ENCODE measurements around the gene FLNB. TPM values are rescaled to one million over a fixed set of nuclear protein-coding genes. Genes with fewer than 3 reads are reported as not detected.
A peak's percentile ranks its signal among the peaks of the same experiment; 100 is the strongest.

The FLNB gene
- total RNA-seq, 1 donor from 2014 or later: 676 TPM

- no peak for DNase-seq
Observed at GRCh38 chr3:58112185-58112535, 103.9 kb downstream of the FLNB start.

GRCh38 chr3:58115175-58115574 is 107.0 kb downstream of the FLNB start:
- no peak for DNase-seq

DNA sequence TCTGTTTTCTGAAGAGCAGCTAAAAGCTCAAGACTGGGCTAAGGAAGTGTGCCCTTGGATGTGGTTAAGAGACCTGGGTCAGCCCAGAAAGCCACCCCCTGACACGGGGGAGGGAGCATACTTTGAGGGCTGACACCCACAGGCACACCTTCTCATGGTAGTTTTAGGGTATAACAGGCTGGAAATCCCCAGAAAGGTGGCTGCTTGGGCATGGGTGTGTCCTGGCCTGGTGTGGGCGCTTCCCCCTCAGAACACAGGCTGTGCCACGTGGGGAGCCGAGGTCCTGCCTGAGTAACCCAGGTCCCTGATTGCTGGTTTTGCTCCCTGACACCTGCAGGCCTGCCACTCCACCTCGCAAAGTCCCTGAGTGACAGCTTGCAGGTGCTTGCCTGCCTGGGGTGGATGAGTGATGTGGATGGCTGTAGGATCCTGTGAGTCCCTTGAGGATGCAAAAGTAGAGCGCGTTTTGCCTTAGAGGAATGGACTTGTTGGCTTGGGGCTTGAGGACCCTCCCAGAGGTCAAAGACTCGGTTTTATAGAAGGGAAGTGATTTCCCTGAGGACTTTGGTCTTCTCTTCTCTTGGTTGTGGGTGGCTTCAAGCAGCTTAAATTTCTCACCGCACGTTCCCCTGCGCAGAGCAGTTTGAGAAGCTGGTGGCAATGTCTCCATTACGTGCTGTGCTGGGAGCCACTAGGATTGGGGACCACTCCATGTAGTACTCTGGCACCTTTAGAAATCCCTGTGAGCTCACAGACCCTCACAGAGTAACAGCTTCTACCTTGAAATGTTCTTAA is 108.1 kb downstream of the FLNB start:
- DNase-seq: no peak

- DNase-seq: peak; percentile 42
Observed at GRCh38 chr3:58116985-58117384, 108.8 kb downstream of the FLNB start.

- DNase-seq: peak; percentile 93
Observed at GRCh38 chr3:58117561-58118181, 109.4 kb downstream of the FLNB start.

DNA sequence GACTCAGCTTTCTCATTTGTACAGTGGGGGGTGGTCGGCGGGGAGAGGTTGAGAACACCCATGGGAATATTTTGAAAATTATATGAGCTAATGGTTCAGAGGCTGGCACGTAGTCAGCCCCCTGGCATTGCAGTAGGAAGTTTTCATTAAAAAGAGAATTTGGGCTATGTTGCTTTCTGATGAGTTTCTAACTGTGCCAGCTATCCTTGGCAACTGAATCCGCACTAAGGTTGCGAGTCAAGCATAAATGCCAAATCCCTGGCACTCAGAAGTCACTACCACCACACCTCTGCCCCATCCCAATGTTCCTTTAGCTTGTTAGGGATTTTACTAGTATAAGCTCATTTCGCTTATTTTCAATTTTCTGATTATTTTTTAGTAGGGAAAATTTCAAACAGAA is 111.0 kb downstream of the FLNB start:
- DNase-seq: no peak

DNA sequence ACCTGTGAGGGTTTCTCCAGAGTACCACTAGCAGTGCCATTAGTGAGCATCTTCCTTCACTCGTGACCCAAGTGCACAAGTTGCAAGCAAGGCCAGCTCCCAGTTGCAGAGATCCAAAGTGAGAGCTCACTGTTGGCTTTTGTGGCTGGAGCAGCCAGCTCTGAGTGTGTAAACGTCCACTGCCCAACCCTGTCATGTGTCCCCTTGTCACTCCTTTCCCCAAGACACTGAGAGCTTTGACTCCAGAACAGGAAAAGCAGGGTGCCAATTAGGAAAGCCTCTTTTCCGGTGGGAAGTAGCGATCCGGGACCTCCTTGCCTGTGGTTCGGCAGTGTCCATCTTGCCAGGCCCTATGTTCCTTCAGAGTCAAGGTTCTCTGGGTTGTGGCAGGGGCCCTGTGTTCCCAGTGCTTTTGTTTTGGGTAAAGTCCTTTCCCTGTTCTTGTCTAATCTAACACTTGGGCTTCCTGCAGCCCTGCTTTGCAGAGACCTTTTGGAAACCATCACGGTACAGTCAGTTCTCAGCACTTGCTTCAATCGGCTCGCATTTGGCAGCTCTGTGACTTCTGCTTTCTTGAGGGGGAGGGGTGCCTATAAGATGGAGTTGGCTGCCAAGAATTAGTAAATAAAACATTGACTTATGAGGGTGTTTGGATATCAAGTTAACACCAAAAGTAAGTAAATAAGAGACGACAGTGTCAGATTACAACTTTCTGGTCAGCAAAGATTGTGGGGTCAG is 112.0 kb downstream of the FLNB start:
- peak; percentile 39 for DNase-seq

- no peak for DNase-seq
Observed at GRCh38 chr3:58121183-58121582, 113.0 kb downstream of the FLNB start.

GRCh38 chr3:58122936-58123700 is 114.9 kb downstream of the FLNB start:
- DNase-seq: no peak

- DNase-seq: no peak
Observed at GRCh38 chr3:58124387-58124786, 116.2 kb downstream of the FLNB start.

- DNase-seq: no peak
Observed at GRCh38 chr3:58129041-58129770, 121.0 kb downstream of the FLNB start.

- no peak for DNase-seq
Observed at GRCh38 chr3:58130591-58130990, 122.4 kb downstream of the FLNB start.

- DNase-seq: no peak
Observed at GRCh38 chr3:58131101-58131825, 123.0 kb downstream of the FLNB start.

DNA sequence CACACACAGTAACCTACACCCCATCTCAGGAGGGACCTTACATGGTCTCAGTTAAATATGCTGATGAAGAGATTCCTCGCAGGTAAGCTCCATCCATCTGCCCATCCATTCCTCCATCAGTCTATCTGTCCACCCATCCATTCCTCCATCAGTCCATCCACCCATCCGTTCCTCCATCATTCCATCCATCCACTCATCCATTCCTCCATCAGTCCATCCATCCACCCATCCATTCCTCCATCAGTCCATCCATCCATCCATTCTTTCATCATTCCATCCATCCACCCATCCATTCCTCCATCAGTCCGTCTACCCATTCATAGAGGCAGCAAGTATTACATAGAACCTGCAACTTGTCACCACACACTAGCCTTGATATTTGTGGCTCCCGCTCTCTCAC is 124.6 kb downstream of the FLNB start:
- no peak for DNase-seq

- no peak for DNase-seq
Observed at GRCh38 chr3:58134468-58134867, 126.2 kb downstream of the FLNB start.

DNA sequence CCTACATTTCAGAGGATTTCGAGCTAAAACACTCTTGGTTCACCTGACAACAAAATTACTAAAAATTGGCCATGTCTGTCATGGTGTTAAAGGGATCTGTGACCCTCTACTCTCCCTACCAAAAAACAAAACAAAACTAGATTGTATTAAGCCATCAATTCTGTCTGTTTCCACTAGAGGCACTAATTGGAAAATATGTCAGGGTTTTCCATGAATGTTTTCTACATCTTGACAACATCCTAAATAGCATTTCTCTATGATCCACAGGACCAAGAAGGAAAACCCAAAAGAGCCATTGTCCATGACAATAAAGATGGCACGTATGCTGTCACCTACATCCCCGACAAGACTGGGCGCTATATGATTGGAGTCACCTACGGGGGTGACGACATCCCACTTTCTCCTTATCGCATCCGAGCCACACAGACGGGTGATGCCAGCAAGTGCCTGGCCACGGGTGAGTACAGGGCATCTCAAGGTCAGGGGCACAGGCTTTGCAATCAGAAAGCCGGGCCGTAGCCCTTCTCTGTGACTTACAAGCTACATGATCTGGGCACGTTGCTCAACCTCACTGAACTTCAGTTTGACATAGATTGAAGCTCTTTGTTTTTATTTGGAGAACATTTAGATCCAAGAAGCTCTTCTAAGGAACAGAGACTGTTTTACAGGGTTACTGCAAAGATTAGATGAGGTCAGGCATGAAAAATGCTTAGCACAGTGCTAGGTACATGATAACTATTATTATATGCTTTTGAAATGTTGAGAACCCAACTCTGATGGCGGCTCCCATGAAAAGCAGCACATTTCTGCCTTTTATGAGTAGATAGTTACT is 127.7 kb downstream of the FLNB start:
- DNase-seq: no peak

- no peak for DNase-seq
Observed at GRCh38 chr3:58137306-58137705, 129.1 kb downstream of the FLNB start.

- DNase-seq: no peak
Observed at GRCh38 chr3:58141766-58142345, 133.6 kb downstream of the FLNB start.

DNA sequence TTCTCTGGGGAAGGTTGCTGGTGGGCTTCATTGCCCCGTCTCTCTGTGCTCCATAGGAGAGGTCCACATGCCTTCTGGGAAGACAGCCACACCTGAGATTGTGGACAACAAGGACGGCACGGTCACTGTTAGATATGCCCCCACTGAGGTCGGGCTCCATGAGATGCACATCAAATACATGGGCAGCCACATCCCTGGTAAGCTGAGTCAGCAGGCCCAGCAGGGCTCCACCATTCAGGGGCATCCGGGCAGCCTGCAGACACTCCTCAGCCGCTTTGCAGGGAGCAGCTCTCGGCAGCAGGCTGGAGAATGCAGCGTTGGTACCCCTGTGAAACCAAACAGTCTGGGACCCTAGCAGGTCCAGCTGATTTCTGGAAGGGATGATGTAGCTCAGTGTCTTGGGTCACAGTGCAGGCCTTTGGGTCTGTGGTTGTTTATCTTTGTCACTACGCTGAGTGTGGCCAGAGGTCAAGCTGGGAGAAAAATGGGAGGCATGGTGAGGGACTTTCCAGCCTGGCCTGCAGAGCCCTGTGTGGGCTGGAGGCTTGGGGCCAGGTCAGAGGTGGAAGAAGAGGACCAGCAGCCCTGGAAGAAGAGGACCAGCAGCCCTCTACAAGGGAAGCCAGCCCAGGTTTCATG is 135.3 kb downstream of the FLNB start:
- DNase-seq: no peak

Data from dermis blood vessel endothelial cell (primary cell).